ENCODE data around the gene ZFHX3.

ZFHX3 gene

DNA sequence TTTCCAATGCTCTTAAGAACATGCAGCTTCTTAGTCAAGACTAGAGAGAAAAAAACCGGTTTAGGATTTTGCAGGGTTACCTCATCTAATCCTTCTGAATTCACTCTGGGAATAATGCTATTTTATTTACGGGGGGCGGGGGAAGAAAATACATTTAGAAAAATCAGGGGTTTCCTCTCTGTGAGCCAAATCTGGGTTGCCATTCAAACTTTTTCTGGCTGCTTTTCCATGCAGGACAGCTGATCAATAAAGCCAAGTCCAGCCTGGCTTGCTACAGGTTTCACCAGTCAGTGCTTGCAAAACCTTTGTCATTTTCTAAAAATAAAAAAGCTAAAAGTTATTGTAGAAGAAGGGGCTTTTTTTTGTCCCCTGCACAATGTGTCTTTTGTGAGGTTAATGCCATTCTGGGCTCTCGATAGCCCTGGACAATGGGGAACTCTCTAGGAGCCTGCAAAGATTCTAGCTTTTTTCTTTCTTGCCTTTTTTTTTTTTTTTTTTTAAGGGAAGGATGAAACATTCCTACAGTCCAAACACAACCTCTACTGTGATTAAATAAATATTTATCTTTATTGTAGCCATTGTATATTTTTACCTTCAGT is 13.1 kb upstream of the ZFHX3 start:
- TF ChIP-seq, protein P1, sequence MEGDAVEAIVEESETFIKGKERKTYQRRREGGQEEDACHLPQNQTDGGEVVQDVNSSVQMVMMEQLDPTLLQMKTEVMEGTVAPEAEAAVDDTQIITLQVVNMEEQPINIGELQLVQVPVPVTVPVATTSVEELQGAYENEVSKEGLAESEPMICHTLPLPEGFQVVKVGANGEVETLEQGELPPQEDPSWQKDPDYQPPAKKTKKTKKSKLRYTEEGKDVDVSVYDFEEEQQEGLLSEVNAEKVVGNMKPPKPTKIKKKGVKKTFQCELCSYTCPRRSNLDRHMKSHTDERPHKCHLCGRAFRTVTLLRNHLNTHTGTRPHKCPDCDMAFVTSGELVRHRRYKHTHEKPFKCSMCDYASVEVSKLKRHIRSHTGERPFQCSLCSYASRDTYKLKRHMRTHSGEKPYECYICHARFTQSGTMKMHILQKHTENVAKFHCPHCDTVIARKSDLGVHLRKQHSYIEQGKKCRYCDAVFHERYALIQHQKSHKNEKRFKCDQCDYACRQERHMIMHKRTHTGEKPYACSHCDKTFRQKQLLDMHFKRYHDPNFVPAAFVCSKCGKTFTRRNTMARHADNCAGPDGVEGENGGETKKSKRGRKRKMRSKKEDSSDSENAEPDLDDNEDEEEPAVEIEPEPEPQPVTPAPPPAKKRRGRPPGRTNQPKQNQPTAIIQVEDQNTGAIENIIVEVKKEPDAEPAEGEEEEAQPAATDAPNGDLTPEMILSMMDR (IDR thresholded peaks at IDR 0.05; ENCODE audit: low read depth, low read length, missing control alignments) = no peak
- in situ Hi-C loops (cut with HindIII; ENCODE audit: low sequenced_read_pairs) = no loop called here
- no peak for DNase-seq (ENCODE audit: low read depth)
- no peak overlapping the region for H3K4me3 ChIP-seq (ENCODE audit: low read depth, low read length)

- TF ChIP-seq, protein P1 (IDR thresholded peaks at IDR 0.05; ENCODE audit: low read depth, low read length, missing control alignments) = no peak
- peak overlapping the region; percentile 64 for H3K4me3 ChIP-seq (ENCODE audit: low read depth, low read length)
- in situ Hi-C loops (cut with HindIII; ENCODE audit: low sequenced_read_pairs) = no loop called here
- no peak for DNase-seq (ENCODE audit: low read depth)
Measured at GRCh38 chr16:73059779-73060615, 12.1 kb upstream of the ZFHX3 start.

DNA sequence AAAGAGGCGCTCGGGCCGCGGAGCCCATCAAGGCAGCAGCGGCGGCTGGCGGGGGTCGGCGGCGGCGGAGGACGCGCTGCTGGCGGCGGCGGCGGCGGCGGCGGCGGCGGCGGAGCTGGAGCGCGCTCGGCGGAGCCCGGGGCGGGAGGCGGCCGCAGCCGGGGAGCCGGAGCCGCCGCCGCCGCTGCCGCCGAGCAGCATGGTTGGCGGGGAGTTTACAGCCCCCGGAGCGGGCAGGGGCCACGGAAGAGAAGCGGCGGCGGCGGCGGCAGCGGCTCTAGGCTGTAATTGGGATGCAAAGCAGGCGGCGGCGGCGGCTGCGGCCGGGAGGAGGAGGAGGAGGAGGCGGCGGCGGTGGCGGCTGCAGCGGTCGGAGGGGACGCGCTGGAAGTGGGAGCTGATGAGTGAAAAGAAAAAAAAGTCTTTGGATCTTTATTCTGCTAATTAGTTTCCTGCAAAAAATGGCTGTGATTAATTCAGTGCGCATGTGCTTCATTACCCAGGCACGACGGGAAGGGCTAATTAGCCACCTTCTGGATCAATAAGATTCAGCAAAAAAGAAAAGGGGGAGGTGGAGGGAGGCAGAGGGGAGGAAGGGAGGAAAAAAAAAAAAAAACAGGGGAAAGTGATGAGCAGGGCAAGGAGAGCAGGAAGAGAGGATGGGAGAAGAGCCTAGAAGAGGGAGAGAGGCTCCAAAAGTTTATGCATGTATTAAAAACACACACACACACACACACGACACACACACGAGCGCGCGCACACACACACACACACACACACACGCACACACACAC is 10.9 kb upstream of the ZFHX3 start:
- in situ Hi-C loops (cut with HindIII; ENCODE audit: low sequenced_read_pairs) = no loop called here
- TF ChIP-seq, protein P1 (IDR thresholded peaks at IDR 0.05; ENCODE audit: low read depth, low read length, missing control alignments) = no peak
- DNase-seq (ENCODE audit: low read depth) = no peak
- H3K4me3 ChIP-seq (ENCODE audit: low read depth, low read length) = peak overlapping the region; percentile 64

GRCh38 chr16:73058221-73058615 is 10.3 kb upstream of the ZFHX3 start:
- no peak for DNase-seq (ENCODE audit: low read depth)
- TF ChIP-seq, protein P1 (IDR thresholded peaks at IDR 0.05; ENCODE audit: low read depth, low read length, missing control alignments) = no peak
- peak overlapping the region; percentile 64 for H3K4me3 ChIP-seq (ENCODE audit: low read depth, low read length)
- in situ Hi-C loops (cut with HindIII; ENCODE audit: low sequenced_read_pairs) = no loop called here

- TF ChIP-seq, protein P1 (IDR thresholded peaks at IDR 0.05; ENCODE audit: low read depth, low read length, missing control alignments) = peak; percentile 35
- in situ Hi-C loops (cut with HindIII; ENCODE audit: low sequenced_read_pairs) = no loop called here
- H3K4me3 ChIP-seq (ENCODE audit: low read depth, low read length) = peak overlapping the region; percentile 64
- no peak for DNase-seq (ENCODE audit: low read depth)
Measured at GRCh38 chr16:73057291-73058210, 9.6 kb upstream of the ZFHX3 start.

Measured in astrocyte of the cerebellum (primary cell).